Measurements from ENCODE around the gene SNX32. TPM values are rescaled to one million over a fixed set of nuclear protein-coding genes. Genes with fewer than 3 reads are reported as not detected.
A peak's percentile ranks its signal among the peaks of the same experiment; 100 is the strongest.

Gene SNX32
- polyA plus RNA-seq, 2 of the 4 experiments (the other 2 are of a cell fraction): 0.08 TPM; not detected in 1

DNA sequence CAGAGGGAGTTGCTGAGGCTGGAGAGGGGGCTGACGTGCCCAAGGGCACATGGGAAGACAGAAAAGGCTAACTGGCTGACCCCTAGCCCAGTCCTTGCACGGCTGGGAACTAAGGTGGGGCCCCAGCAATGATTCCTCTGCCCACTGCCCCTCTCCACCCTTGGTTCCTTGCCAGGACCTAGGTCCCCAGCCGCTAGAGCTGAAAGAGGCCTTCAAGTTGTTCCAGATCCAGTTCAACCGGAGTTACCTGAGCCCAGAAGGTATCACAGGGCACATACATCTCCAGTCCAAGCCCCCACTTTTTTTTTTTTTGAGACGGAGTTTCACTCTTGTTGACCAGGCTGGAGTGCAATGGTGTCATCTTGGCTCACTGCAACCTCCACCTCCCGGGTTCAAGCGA is 46.3 kb downstream of the SNX32 start:
- Histone ChIP-seq H3K27ac (no peak overlapping the region), H3K4me3 (no peak overlapping the region), H3K4me2 (no peak overlapping the region), H3K4me1 (0 out of 3 replicates have a peak, but pooled peaks cover 3% of the 10 kb centered on the region), H3K9me3 (no peaks in the 10 kb centered on the region)
- no peak for FAIRE-seq
- ChIA-PET CTCF (interaction anchor here (1.1 to 5.1 kb wide), 6 partner anchors 7 to 108 kb away, joined by 3 to 42 read pairs (median 5); partner anchors contain the start of genes CCDC85B, FIBP and MUS81), POLR2A (no interaction called here)
- TF ChIP-seq RCOR1 (IDR thresholded peaks at IDR 0.05; ENCODE audit: low read depth, low read length) (no peak), ZC3H11A (IDR thresholded peaks at IDR 0.05) (no peak), POLR2AphosphoS2 (conservative IDR thresholded peaks at IDR 0.05; ENCODE audit: low read length) (no peak), EHMT2 (IDR thresholded peaks at IDR 0.05; ENCODE audit: low read depth) (no peak), CBX8 (IDR thresholded peaks at IDR 0.05) (no peak), KDM5A (IDR thresholded peaks at IDR 0.05) (no peak), JUNB (IDR thresholded peaks at IDR 0.05) (no peak), BHLHE40 (IDR thresholded peaks at IDR 0.05; ENCODE audit: low read depth, low read length) (no peak), PHF8 (IDR thresholded peaks at IDR 0.05; ENCODE audit: borderline replicate concordance, low read depth) (no peak), CBX2 (IDR thresholded peaks at IDR 0.05; ENCODE audit: borderline replicate concordance, low read depth) (no peak), HOXB13 (CRISPR knock-in tag; IDR thresholded peaks at IDR 0.05; ENCODE audit: low read depth) (no peak), RAD21 (conservative IDR thresholded peaks at IDR 0.05 in 1 of 2, IDR thresholded peaks at IDR 0.05 in 1 of 2) (no peak), NFE2L2 (conservative IDR thresholded peaks at IDR 0.05; ENCODE audit: low read length) (no peak), MAFK (IDR thresholded peaks at IDR 0.05; ENCODE audit: partially characterized antibody) (no peak)
- TF ChIP-seq, protein P1, sequence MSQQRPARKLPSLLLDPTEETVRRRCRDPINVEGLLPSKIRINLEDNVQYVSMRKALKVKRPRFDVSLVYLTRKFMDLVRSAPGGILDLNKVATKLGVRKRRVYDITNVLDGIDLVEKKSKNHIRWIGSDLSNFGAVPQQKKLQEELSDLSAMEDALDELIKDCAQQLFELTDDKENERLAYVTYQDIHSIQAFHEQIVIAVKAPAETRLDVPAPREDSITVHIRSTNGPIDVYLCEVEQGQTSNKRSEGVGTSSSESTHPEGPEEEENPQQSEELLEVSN (IDR thresholded peaks at IDR 0.05; ENCODE audit: borderline replicate concordance, low read depth): no peak
- TF ChIP-seq, protein P2, sequence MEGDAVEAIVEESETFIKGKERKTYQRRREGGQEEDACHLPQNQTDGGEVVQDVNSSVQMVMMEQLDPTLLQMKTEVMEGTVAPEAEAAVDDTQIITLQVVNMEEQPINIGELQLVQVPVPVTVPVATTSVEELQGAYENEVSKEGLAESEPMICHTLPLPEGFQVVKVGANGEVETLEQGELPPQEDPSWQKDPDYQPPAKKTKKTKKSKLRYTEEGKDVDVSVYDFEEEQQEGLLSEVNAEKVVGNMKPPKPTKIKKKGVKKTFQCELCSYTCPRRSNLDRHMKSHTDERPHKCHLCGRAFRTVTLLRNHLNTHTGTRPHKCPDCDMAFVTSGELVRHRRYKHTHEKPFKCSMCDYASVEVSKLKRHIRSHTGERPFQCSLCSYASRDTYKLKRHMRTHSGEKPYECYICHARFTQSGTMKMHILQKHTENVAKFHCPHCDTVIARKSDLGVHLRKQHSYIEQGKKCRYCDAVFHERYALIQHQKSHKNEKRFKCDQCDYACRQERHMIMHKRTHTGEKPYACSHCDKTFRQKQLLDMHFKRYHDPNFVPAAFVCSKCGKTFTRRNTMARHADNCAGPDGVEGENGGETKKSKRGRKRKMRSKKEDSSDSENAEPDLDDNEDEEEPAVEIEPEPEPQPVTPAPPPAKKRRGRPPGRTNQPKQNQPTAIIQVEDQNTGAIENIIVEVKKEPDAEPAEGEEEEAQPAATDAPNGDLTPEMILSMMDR (IDR thresholded peaks at IDR 0.05): no peak
- TF ChIP-seq, protein P3, sequence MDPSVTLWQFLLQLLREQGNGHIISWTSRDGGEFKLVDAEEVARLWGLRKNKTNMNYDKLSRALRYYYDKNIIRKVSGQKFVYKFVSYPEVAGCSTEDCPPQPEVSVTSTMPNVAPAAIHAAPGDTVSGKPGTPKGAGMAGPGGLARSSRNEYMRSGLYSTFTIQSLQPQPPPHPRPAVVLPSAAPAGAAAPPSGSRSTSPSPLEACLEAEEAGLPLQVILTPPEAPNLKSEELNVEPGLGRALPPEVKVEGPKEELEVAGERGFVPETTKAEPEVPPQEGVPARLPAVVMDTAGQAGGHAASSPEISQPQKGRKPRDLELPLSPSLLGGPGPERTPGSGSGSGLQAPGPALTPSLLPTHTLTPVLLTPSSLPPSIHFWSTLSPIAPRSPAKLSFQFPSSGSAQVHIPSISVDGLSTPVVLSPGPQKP (IDR thresholded peaks at IDR 0.05; ENCODE audit: low read depth, low read length): no peak
- TF ChIP-seq, protein P4, sequence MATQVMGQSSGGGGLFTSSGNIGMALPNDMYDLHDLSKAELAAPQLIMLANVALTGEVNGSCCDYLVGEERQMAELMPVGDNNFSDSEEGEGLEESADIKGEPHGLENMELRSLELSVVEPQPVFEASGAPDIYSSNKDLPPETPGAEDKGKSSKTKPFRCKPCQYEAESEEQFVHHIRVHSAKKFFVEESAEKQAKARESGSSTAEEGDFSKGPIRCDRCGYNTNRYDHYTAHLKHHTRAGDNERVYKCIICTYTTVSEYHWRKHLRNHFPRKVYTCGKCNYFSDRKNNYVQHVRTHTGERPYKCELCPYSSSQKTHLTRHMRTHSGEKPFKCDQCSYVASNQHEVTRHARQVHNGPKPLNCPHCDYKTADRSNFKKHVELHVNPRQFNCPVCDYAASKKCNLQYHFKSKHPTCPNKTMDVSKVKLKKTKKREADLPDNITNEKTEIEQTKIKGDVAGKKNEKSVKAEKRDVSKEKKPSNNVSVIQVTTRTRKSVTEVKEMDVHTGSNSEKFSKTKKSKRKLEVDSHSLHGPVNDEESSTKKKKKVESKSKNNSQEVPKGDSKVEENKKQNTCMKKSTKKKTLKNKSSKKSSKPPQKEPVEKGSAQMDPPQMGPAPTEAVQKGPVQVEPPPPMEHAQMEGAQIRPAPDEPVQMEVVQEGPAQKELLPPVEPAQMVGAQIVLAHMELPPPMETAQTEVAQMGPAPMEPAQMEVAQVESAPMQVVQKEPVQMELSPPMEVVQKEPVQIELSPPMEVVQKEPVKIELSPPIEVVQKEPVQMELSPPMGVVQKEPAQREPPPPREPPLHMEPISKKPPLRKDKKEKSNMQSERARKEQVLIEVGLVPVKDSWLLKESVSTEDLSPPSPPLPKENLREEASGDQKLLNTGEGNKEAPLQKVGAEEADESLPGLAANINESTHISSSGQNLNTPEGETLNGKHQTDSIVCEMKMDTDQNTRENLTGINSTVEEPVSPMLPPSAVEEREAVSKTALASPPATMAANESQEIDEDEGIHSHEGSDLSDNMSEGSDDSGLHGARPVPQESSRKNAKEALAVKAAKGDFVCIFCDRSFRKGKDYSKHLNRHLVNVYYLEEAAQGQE (IDR thresholded peaks at IDR 0.05): no peak
- WGBS (ENCODE audit: missing lambda C conversion rate): 85% methylated on average over 7 of the region's 7 CpGs
- no peak for ATAC-seq
- DNase-seq (ENCODE audit: low read depth in 1 of 2, low spot score in 1 of 2): no peak

DNA sequence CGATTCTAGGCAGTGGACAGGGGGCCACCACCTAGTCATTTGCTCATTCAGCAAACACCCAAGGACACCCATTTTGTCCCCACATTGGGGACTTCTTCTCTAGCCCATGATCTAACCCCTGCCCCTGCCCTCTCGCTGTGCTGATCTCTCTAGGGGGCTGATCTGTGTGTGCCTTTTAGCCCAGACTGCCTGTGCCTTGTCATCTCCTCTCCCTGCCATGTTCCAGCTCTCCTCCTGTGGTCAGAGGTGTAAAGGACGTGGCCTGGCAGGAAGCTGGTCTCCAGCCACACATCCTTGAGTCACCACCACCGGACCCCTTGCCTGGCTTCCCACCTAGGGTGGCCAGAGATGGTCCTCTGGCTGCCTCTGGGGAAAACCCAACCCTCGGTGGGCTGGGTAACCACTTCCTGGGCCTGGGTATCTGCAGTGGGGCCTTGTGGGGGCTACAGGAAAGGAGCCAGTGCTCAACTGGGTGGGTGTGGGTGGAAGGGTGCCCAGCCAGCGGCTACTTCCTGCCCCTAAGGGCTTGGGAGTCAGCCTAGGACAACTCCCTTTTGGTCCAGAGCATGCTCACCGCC is 47.2 kb downstream of the SNX32 start:
- ATAC-seq: no peak
- Histone ChIP-seq H3K9me3 (no peaks in the 10 kb centered on the region), H3K27ac (no peak overlapping the region), H3K4me1 (0 out of 3 replicates have a peak, but pooled peaks cover 3% of the 10 kb centered on the region), H3K4me2 (no peak overlapping the region), H3K4me3 (no peak overlapping the region)
- ChIA-PET CTCF (interaction anchor here (1.1 to 9.5 kb wide), 6 partner anchors 10 to 105 kb away, joined by 3 to 158 read pairs (median 4); partner anchors contain the start of genes EFEMP2 and MUS81), POLR2A (interaction anchor here (1.0 to 1.3 kb wide), 2 partner anchors 9 to 10 kb away, joined by 4 read pairs; partner anchors contain the start of gene CCDC85B)
- TF ChIP-seq, protein P3 (IDR thresholded peaks at IDR 0.05; ENCODE audit: low read depth, low read length): no peak
- TF ChIP-seq RNF2 (IDR thresholded peaks at IDR 0.05; ENCODE audit: borderline replicate concordance, low read depth) (no peak), CEBPB (IDR thresholded peaks at IDR 0.05) (no peak), POLR2AphosphoS2 (conservative IDR thresholded peaks at IDR 0.05; ENCODE audit: low read length) (0 out of 2 replicates have a peak, but pooled peaks have one; percentile 67)
- no peak for FAIRE-seq
- no peak for DNase-seq (ENCODE audit: low read depth in 1 of 2, low spot score in 1 of 2)
- 87% methylated on average over 5 of the region's 7 CpGs for WGBS (ENCODE audit: missing lambda C conversion rate)
